Mesothelial cell of epicardium (in vitro differentiated cells): ENCODE measurements around the gene PLA2G7. TPM values are rescaled to one million over a fixed set of nuclear protein-coding genes. Genes with fewer than 3 reads are reported as not detected.

ENCODE experiments used
- DNase-seq, 2 experiments: peaks; one replicate each; pipeline ENCODE4 v3.0.0; 2021; ENCODE audit warnings: low spot score in 2 of 2; ENCODE audit not compliant: unreplicated experiment in 2 of 2
- H3K27ac Mint-ChIP-seq: 2 replicates; pipeline ENCODE4 v1.8.0; 2021; ENCODE audit warnings: mixed read lengths
- H3K27me3 Mint-ChIP-seq: 2 replicates; pipeline ENCODE4 v1.8.0; 2021; ENCODE audit warnings: low read depth, mixed read lengths
- H3K36me3 Mint-ChIP-seq: 2 replicates; pipeline ENCODE4 v1.8.0; 2021; ENCODE audit warnings: mixed read lengths
- H3K4me1 Mint-ChIP-seq: 2 replicates; pipeline ENCODE4 v1.8.0; 2021; ENCODE audit warnings: mixed read lengths
- H3K4me3 Mint-ChIP-seq: 2 replicates; pipeline ENCODE4 v1.8.0; 2021; ENCODE audit warnings: mild to moderate bottlenecking, moderate library complexity, mixed read lengths
- H3K9me3 Mint-ChIP-seq: 2 replicates; pipeline ENCODE4 v1.8.0; 2021; ENCODE audit warnings: mixed read lengths
- CTCF ChIP-seq: fragments of 200-600 bp; sonication (generic); IDR thresholded peaks from one replicate; pipeline ENCODE4 v1.5.0; 2021; ENCODE audit warnings: antibody characterized with exemption; ENCODE audit not compliant: unreplicated experiment
- total RNA-seq: library from RNA; stranded (reverse); gene quantifications from 3 replicates; pipeline ENCODE4 v1.2.1, GENCODE V29; 2021

Gene PLA2G7
- total RNA-seq, 1 donor from 2014 or later = 0.54 TPM

GRCh38 chr6:46684771-46685170 is 50.4 kb downstream of the PLA2G7 start:
- DNase-seq = no peak
- no peaks in the 10 kb centered on the region for H3K4me1 Mint-ChIP-seq
- no peak overlapping the region for H3K4me3 Mint-ChIP-seq
- H3K9me3 Mint-ChIP-seq = peaks cover 3% of the 10 kb centered on the region
- no peak overlapping the region for H3K27ac Mint-ChIP-seq
- peaks cover 4% of the 10 kb centered on the region for H3K27me3 Mint-ChIP-seq
- TF ChIP-seq CTCF = no peak
- H3K36me3 Mint-ChIP-seq = no peaks in the 10 kb centered on the region

GRCh38 chr6:46677314-46677654 is 57.9 kb downstream of the PLA2G7 start:
- Mint-ChIP-seq H3K4me3 (no peak overlapping the region), H3K27me3 (no peaks in the 10 kb centered on the region), H3K27ac (no peak overlapping the region), H3K9me3 (no peaks in the 10 kb centered on the region), H3K36me3 (peaks cover 2% of the 10 kb centered on the region), H3K4me1 (no peaks in the 10 kb centered on the region)
- DNase-seq = no peak
- no peak for TF ChIP-seq CTCF

- Mint-ChIP-seq H3K4me3 (no peak overlapping the region), H3K27ac (no peak overlapping the region), H3K4me1 (no peaks in the 10 kb centered on the region), H3K27me3 (no peaks in the 10 kb centered on the region), H3K9me3 (no peaks in the 10 kb centered on the region), H3K36me3 (peaks cover 2% of the 10 kb centered on the region)
- TF ChIP-seq CTCF = no peak
- no peak for DNase-seq
These were observed 58.4 kb downstream of the PLA2G7 start for GRCh38 chr6:46676604-46677313.

- no peak overlapping the region for H3K27ac Mint-ChIP-seq
- no peaks in the 10 kb centered on the region for H3K4me1 Mint-ChIP-seq
- no peaks in the 10 kb centered on the region for H3K27me3 Mint-ChIP-seq
- no peak overlapping the region for H3K4me3 Mint-ChIP-seq
- H3K9me3 Mint-ChIP-seq = no peaks in the 10 kb centered on the region
- no peak for DNase-seq
- peaks cover 6% of the 10 kb centered on the region for H3K36me3 Mint-ChIP-seq
- no peak for TF ChIP-seq CTCF
These were observed 60.8 kb downstream of the PLA2G7 start for GRCh38 chr6:46674410-46674809.

GRCh38 chr6:46667377-46667776 is 67.8 kb downstream of the PLA2G7 start:
- Mint-ChIP-seq H3K9me3 (no peaks in the 10 kb centered on the region), H3K36me3 (peaks cover 11% of the 10 kb centered on the region), H3K4me1 (no peaks in the 10 kb centered on the region), H3K4me3 (no peak overlapping the region), H3K27ac (no peak overlapping the region), H3K27me3 (no peaks in the 10 kb centered on the region)
- no peak for DNase-seq
- TF ChIP-seq CTCF = no peak

- H3K27me3 Mint-ChIP-seq = no peaks in the 10 kb centered on the region
These were observed 73.7 kb downstream of the PLA2G7 start for GRCh38 chr6:46661483-46661882.

More at GRCh38 chr6:46661483-46661882, 73.7 kb downstream of the PLA2G7 start:
- DNase-seq = no peak
- no peak for TF ChIP-seq CTCF
- no peaks in the 10 kb centered on the region for H3K36me3 Mint-ChIP-seq
- no peaks in the 10 kb centered on the region for H3K9me3 Mint-ChIP-seq
- no peak overlapping the region for H3K27ac Mint-ChIP-seq
- H3K4me3 Mint-ChIP-seq = no peak overlapping the region
- no peaks in the 10 kb centered on the region for H3K4me1 Mint-ChIP-seq
